Breast epithelium (tissue), 4 donors: Measurements from ENCODE around the gene SDK1. TPM values are rescaled to one million over a fixed set of nuclear protein-coding genes. Genes with fewer than 3 reads are reported as not detected.

Experiments used
- DNase-seq, 2 donors: peaks; one replicate each; pipeline ENCODE4 v3.0.0-alpha.2; 2019; ENCODE audit warnings: low spot score in 2 of 2
- H3K27ac ChIP-seq, 2 donors: fragments of 200-600 bp; sonication (generic) in 1 of 2; one replicate each; pipeline ENCODE4 v1.5.1; 2016 to 2019; ENCODE audit warnings: mild to moderate bottlenecking in 1 of 2
- H3K27me3 ChIP-seq, 2 donors: fragments of 200-600 bp; sonication (generic) in 1 of 2; one replicate each; pipeline versions ENCODE4 v1.5.1 to v1.6.0; 2017 to 2019; ENCODE audit warnings: control low read depth in 1 of 2, mild to moderate bottlenecking in 1 of 2
- H3K36me3 ChIP-seq: fragments of 200-600 bp; one replicate; pipeline ENCODE4 v1.5.1; 2019
- H3K4me1 ChIP-seq, 2 donors: fragments of 200-600 bp; sonication (generic); one replicate each; pipeline ENCODE4 v1.5.1; 2016 to 2019; ENCODE audit warnings: control low read depth in 1 of 2
- H3K4me3 ChIP-seq, 3 donors: fragments of 200-600 bp; sonication (generic); 1 replicate in 2 of 3; 2 replicates in 1 of 3; pipeline ENCODE4 v1.5.1; 2016 to 2019; ENCODE audit warnings: mild to moderate bottlenecking in 3 of 3, moderate library complexity in 2 of 3
- H3K9me3 ChIP-seq, 2 donors: fragments of 200-600 bp; sonication (generic) in 1 of 2; one replicate each; pipeline ENCODE4 v1.5.1; 2016 to 2019; ENCODE audit warnings: control low read depth in 1 of 2
- POLR2A ChIP-seq: fragments of 450-650 bp; IDR thresholded peaks from one replicate; pipeline ENCODE4 v1.6.1; 2016; ENCODE audit warnings: antibody characterized with exemption, mild to moderate bottlenecking, moderate library complexity
- POLR2AphosphoS5 ChIP-seq, 3 donors: sonication (generic); formaldehyde crosslinking; IDR thresholded peaks; one replicate each; pipeline ENCODE4 v1.6.1; 2017; ENCODE audit warnings: antibody characterized with exemption in 3 of 3
- intact Hi-C: fragments of 100-400 bp; cut with DNase I; formaldehyde crosslinking; loops from one replicate; pipeline ENCODE4 v1.15.1; 2023; ENCODE audit warnings: low total_unique reads
- total RNA-seq, 3 donors: library from RNA; depleted of rRNA; stranded (reverse); fragments of >200 nt; gene quantifications; one replicate each; pipeline ENCODE4 v1.1.0, GENCODE V29; 2016
- TF ChIP-seq, protein P1 (sequence below), 3 donors: fragments of 450-650 bp; IDR thresholded peaks; one replicate each; pipeline ENCODE4 v1.5.1; 2016 to 2017; ENCODE audit warnings: antibody characterized with exemption in 3 of 3, mild to moderate bottlenecking in 3 of 3, moderate library complexity in 3 of 3

SDK1 gene
- total RNA-seq, 3 donors from 2014 or later: 3.7 to 18.2 (median 6.6) TPM

DNA sequence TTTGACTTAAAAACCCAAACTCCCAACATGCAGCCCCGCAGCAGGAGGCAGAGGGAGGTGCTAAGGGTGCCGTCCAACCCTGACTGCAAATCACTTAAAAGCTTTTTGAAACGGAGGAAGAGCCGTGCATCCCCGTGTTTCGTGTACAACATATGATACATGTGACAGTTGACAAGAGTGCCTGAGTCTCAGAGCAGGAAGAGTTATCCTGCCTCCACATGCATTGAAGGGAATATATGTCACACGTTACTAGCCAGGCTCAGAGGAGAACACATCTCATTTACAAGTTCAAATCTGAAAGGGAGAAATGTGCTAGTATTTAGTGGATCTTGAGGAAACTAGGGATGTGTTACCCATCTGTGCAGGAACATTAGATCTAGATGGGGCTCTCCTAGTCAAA lies 69.9 kb downstream of the SDK1 start:
- H3K4me1 ChIP-seq: no peaks in the 10 kb centered on the region
- no peak overlapping the region for H3K27ac ChIP-seq
- intact Hi-C loops: no loop called here

DNA sequence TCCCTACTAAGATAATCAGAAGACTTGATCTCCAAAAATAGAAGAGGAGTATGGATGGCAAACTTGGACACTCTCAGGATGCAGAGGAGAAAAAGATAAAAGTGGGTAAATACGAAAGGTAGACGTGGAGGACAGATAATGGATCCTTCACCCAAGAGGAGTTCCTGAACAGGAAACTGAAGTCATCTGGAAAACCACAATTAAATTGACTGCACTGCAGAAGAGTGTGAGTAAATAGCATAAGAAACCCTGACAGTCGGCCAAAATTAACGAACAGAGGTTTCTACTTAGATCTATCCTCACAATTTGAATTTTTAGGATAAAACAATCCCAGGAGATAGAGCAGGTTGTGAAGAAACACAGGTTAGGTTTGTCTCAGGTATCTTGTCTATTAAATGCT lies 70.5 kb downstream of the SDK1 start:
- Histone ChIP-seq H3K4me3 (no peak overlapping the region), H3K4me1 (no peaks in the 10 kb centered on the region), H3K27ac (no peak overlapping the region), H3K36me3 (no peaks in the 10 kb centered on the region), H3K9me3 (no peaks in the 10 kb centered on the region), H3K27me3 (no peaks in the 10 kb centered on the region)
- intact Hi-C loops: no loop called here
- no peak for DNase-seq
- TF ChIP-seq, protein P1, sequence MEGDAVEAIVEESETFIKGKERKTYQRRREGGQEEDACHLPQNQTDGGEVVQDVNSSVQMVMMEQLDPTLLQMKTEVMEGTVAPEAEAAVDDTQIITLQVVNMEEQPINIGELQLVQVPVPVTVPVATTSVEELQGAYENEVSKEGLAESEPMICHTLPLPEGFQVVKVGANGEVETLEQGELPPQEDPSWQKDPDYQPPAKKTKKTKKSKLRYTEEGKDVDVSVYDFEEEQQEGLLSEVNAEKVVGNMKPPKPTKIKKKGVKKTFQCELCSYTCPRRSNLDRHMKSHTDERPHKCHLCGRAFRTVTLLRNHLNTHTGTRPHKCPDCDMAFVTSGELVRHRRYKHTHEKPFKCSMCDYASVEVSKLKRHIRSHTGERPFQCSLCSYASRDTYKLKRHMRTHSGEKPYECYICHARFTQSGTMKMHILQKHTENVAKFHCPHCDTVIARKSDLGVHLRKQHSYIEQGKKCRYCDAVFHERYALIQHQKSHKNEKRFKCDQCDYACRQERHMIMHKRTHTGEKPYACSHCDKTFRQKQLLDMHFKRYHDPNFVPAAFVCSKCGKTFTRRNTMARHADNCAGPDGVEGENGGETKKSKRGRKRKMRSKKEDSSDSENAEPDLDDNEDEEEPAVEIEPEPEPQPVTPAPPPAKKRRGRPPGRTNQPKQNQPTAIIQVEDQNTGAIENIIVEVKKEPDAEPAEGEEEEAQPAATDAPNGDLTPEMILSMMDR (IDR thresholded peaks at IDR 0.05): no peak
- TF ChIP-seq POLR2AphosphoS5 (IDR thresholded peaks at IDR 0.05) (no peak), POLR2A (no peak)

More for the DNA sequence above, 69.9 kb downstream of the SDK1 start:
- Histone ChIP-seq H3K9me3 (no peaks in the 10 kb centered on the region), H3K27me3 (no peaks in the 10 kb centered on the region), H3K4me3 (no peak overlapping the region), H3K36me3 (no peaks in the 10 kb centered on the region)
- TF ChIP-seq, protein P1 (IDR thresholded peaks at IDR 0.05): no peak
- TF ChIP-seq POLR2A (no peak), POLR2AphosphoS5 (IDR thresholded peaks at IDR 0.05) (no peak)
- no peak for DNase-seq

DNA sequence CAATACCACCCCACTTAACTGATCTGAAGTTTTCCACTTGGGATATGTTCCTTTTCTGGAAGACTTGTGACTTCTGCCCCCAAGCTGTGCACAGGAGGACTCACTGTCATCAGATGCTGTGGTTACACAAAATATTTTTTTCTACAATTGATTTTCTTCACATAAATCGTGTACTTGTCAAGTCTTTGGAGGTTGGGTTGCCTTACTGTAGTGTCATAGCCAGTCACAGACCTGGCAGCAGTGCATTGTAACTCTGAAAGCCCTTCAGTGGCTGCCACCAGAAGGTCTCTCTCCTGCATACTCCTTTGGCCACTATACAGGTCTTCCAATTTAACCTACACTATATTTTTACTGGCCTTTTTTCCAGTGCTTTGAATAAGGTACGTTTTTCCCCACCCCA lies 73.2 kb downstream of the SDK1 start:
- no peak for DNase-seq
- H3K27me3 ChIP-seq: no peaks in the 10 kb centered on the region
- H3K4me1 ChIP-seq: no peaks in the 10 kb centered on the region
- H3K9me3 ChIP-seq: no peaks in the 10 kb centered on the region
- intact Hi-C loops: no loop called here
- TF ChIP-seq POLR2A (no peak), POLR2AphosphoS5 (IDR thresholded peaks at IDR 0.05) (no peak)
- TF ChIP-seq, protein P1 (IDR thresholded peaks at IDR 0.05): no peak
- H3K27ac ChIP-seq: no peak overlapping the region
- no peak overlapping the region for H3K4me3 ChIP-seq
- H3K36me3 ChIP-seq: no peaks in the 10 kb centered on the region

DNA sequence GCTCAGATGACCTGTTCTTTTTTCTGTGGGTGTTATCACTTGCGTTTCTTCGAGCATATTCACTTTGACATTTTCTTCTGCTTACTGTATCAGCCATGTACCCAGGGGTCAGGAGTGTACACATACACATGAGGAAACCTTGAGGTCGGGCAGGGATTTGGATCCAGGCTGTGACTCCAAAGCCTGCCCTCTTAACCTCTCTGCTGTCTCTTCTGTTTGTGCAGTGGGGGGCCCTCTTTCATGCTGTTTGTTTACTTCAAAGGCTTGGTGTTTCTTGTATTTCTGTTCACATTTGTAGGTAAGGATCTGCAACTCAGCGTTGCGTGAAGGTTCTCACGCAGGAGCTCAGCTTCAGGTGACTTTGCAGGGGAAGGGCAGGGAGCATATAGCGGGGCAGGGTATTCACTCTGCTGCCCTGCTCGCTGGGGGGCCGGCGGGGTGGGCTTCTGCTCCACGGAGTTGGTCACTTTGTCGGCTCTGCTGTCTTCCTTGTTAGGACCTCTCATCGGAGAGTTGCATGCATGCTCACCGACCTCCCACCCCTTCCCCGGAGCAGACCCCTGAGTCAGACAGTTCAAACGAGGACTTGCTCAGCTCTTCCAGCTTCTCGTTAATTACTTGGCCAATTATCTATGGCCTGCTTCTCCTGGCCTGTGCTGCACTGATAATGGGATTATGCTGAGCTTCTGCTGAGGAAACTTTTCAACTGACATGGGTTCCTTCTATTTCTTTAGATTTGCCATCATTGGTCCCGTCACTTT lies 77.5 kb downstream of the SDK1 start:
- no peak for DNase-seq
- no peak overlapping the region for H3K27ac ChIP-seq
- H3K9me3 ChIP-seq: no peaks in the 10 kb centered on the region
- intact Hi-C loops: loop anchor here (1.0 kb wide), 1 partner anchor 20 kb away; no protein-coding TSS in a partner anchor
- H3K36me3 ChIP-seq: no peaks in the 10 kb centered on the region
- no peaks in the 10 kb centered on the region for H3K27me3 ChIP-seq
- H3K4me1 ChIP-seq: no peaks in the 10 kb centered on the region
- no peak overlapping the region for H3K4me3 ChIP-seq
- TF ChIP-seq POLR2A (no peak), POLR2AphosphoS5 (IDR thresholded peaks at IDR 0.05) (no peak)
- TF ChIP-seq, protein P1 (IDR thresholded peaks at IDR 0.05): no peak

DNA sequence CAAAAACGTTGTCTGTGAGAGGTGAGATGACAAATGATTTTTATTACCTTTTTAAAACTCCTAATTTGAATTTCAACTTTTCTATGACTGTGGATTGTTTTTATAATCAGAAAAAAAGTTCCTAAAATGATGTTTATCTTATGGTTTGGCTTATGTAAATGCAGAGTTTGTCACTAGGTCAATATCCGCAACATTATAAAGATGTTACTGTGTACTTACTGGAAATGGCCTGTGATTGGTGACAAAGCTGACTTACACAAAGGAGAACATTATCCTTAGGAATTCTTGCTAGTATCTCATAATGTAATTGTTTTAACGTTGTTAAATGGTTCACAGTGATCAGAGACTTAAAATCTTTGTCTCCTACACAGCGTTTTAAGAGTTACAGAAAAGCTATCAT lies 79.0 kb downstream of the SDK1 start:
- TF ChIP-seq, protein P1 (IDR thresholded peaks at IDR 0.05): no peak
- no peak for TF ChIP-seq POLR2AphosphoS5 (IDR thresholded peaks at IDR 0.05)
- no peak for TF ChIP-seq POLR2A
- no peaks in the 10 kb centered on the region for H3K9me3 ChIP-seq
- DNase-seq: no peak
- H3K4me1 ChIP-seq: no peaks in the 10 kb centered on the region
- H3K27ac ChIP-seq: no peak overlapping the region
- no peaks in the 10 kb centered on the region for H3K27me3 ChIP-seq
- no peaks in the 10 kb centered on the region for H3K36me3 ChIP-seq
- intact Hi-C loops: no loop called here
- H3K4me3 ChIP-seq: no peak overlapping the region
